Pancreas (tissue), 10 donors: Measurements from ENCODE around the gene POLR1E. TPM values are rescaled to one million over a fixed set of nuclear protein-coding genes. Genes with fewer than 3 reads are reported as not detected.

ENCODE experiments used
- ATAC-seq, 4 donors: fragments of 200-7000 bp; cut with Tn5 transposase; one replicate each; pipeline versions ENCODE4 v1.8.0 to v1.9.1; 2020; ENCODE audit warnings: mild to moderate bottlenecking in 4 of 4, moderate library complexity in 4 of 4
- DNase-seq, 6 donors: peaks; one replicate each; pipeline ENCODE4 v3.0.0-alpha.2; 2020
- FAIRE-seq: peaks from 2 replicates; lab custom pipeline; 2012; peaks lifted over from hg19 to GRCh38; lab: Jason Lieb, UNC
- H3K27ac ChIP-seq, 4 donors: fragments of 200-600 bp; sonication (generic); 1 replicate in 3 of 4; 2 replicates in 1 of 4; pipeline versions ENCODE4 v1.5.0 to v1.8.0; 2020
- H3K27me3 ChIP-seq, 4 donors: fragments of 200-600 bp; one replicate each; pipeline ENCODE4 v1.8.0; 2021
- H3K36me3 ChIP-seq, 3 donors: fragments of 200-600 bp; sonication (generic) in 1 of 3; one replicate each; pipeline versions ENCODE4 v1.5.0 to v1.8.0; 2020 to 2021
- H3K4me1 ChIP-seq, 3 donors: fragments of 200-600 bp; one replicate each; pipeline ENCODE4 v1.8.0; 2021
- H3K4me3 ChIP-seq, 4 donors: fragments of 200-600 bp; sonication (generic) in 2 of 4; one replicate each; pipeline versions ENCODE4 v1.5.0 to v1.8.0; 2020 to 2021
- H3K9me3 ChIP-seq, 4 donors: fragments of 200-600 bp; one replicate each; pipeline ENCODE4 v1.8.0; 2021
- WGBS, 2 donors: extraction: QIAGEN DNeasy Blood & Tissue Kit; methylation state at CpG; one replicate each; pipeline ENCODE4 v1.1.7; 2013; 5-methylcytosine and 5-hydroxymethylcytosine counted together
- intact Hi-C, 3 donors: fragments of 100-400 bp; cut with DNase I; formaldehyde crosslinking; loops; one replicate each; pipeline versions ENCODE4 v1.11.1 to v1.14.2; 2022
- polyA plus RNA-seq, 2 donors: library from polyadenylated mRNA; stranded (reverse); fragments of 200-250 nt; gene quantifications; one replicate each; pipeline ENCODE4 v1.2.3, GENCODE V29; 2013
- total RNA-seq, 6 donors: library from RNA; stranded (reverse); fragmentation: NEBNext Ultra II Directional in 4 of 6; extraction: Animal tissue kit (Norgen Biotek cat#: 25700) in 4 of 6; gene quantifications; one replicate each; pipeline versions ENCODE4 v1.2.1 to v1.2.4, GENCODE V29; 2021 to 2023
- TF ChIP-seq, protein P1 (sequence below), 4 donors: fragments of 200-600 bp; sonication (generic) in 3 of 4; IDR thresholded peaks; one replicate each; pipeline versions ENCODE4 v1.5.0 to v1.8.0; 2021; ENCODE audit warnings: antibody characterized with exemption in 4 of 4
- donor health status: healthy with polysubstance abuse.
- donor health status: DM: no; HTN: no; CAD: no; lungs with moderate emphysema.
- donor health status: DM: no; HTN: no; CAD: no.
- donor health status: control.
- donor health status: control.
- donor health status: Bipolar disorder and iron deficiency.
- donor health status: DM: yes; HTN: yes; CAD: no.
- donor health status: DM: no; HTN: no; CAD: no.
- donor health status: DM: no; HTN: no; CAD: no.
- donor health status: DM: yes; HTN: yes; CAD: no.

The POLR1E gene
- total and polyA plus RNA-seq, 8 donors = 11.9 to 30.1 (median 17.1) TPM

DNA sequence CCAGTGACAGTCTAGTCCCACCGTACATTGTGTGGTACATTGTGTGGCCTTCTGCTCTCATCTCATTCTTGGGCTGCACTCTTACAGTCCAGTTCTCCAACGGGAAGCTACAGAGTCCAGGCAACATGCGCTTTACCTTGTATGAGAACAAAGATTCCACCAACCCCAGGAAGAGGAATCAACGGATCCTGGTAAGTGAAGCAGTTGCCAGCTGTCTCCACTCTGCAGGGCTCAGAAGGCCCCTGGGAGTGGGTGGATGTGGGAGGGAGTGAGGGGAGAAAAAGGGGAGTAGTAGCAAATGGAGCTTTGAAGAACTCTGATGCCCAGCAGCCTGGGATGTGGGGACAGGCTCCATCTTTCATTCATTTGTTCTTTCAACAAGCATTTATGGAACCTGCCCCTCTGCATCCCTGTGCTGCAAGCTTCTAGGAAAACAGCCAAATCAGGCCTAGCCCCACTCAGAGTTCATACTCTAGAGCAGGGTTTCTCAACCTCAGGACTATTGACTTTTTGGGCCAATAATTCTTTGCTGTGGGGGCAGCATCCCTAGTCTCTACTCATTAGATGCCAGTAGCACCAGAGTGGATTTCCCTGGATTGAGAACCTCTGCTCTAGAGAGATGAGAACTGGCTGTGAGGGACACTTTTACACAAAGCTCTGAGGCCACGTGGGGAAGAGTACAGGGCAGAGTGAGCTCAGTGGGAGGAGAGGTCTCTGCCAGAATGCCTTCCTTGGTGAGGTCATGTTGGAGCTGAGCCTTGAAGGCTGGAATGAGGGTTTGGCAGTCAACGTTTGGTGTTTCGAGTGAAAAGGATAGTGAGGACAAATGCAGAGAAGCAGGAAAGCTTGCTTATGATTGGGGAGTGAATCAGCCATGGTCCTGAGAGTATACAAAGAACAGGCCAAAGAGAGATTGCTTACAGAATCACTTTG, 1.1 kb downstream of the POLR1E start:
- Histone ChIP-seq H3K27me3 (no peaks in the 10 kb centered on the region), H3K9me3 (no peaks in the 10 kb centered on the region), H3K4me3 (peak overlapping the region; percentile 56 to 91 (median 72)), H3K36me3 (peaks cover 0 to 14% (median 0%) of the 10 kb centered on the region in 3 donors), H3K27ac (no peak overlapping the region), H3K4me1 (peaks cover 13 to 19% (median 16%) of the 10 kb centered on the region in 3 donors)
- TF ChIP-seq, protein P1, sequence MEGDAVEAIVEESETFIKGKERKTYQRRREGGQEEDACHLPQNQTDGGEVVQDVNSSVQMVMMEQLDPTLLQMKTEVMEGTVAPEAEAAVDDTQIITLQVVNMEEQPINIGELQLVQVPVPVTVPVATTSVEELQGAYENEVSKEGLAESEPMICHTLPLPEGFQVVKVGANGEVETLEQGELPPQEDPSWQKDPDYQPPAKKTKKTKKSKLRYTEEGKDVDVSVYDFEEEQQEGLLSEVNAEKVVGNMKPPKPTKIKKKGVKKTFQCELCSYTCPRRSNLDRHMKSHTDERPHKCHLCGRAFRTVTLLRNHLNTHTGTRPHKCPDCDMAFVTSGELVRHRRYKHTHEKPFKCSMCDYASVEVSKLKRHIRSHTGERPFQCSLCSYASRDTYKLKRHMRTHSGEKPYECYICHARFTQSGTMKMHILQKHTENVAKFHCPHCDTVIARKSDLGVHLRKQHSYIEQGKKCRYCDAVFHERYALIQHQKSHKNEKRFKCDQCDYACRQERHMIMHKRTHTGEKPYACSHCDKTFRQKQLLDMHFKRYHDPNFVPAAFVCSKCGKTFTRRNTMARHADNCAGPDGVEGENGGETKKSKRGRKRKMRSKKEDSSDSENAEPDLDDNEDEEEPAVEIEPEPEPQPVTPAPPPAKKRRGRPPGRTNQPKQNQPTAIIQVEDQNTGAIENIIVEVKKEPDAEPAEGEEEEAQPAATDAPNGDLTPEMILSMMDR (IDR thresholded peaks at IDR 0.05) = no peak
- intact Hi-C loops = loop anchor here in 1 of 3 donors (10.0 kb wide), 2 partner anchors 108 to 268 kb away; partner anchors contain the start of genes TOMM5 and TRMT10B
- ATAC-seq (peak in 2 of 4 donors; percentile 5 to 31), FAIRE-seq (peak; percentile 45), DNase-seq (no peak)
- WGBS, 2 donors = 8 to 10% methylated on average over 7 of the region's 7 CpGs

DNA sequence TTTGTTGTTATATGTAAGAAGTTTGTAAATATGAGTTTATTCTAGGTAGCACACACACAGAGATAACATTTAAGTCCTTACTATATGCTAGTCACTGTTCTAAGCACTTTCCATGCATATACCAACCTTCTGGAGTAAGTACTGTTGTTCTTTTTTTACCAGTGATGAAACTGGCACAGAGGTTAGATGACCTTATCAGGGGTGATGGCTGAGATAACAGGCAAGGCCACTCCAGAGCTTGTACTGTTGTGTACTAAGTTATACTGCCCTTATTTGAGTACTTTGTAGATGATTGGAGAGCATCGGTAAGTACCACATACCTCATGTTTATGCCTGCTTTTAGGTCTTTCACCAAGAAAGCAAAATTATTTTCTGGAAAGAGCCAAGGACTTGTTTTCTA, 6.2 kb downstream of the POLR1E start:
- whole genome bisulfite sequencing, 2 donors = 47 to 57% methylated on average over 1 of the region's 1 CpG
- Histone ChIP-seq H3K4me3 (no peak overlapping the region), H3K4me1 (peaks cover 6 to 9% (median 8%) of the 10 kb centered on the region in 3 donors), H3K27me3 (no peaks in the 10 kb centered on the region), H3K36me3 (peaks cover 0 to 46% (median 17%) of the 10 kb centered on the region in 3 donors), H3K27ac (no peak overlapping the region), H3K9me3 (no peaks in the 10 kb centered on the region)
- FAIRE-seq (no peak), ATAC-seq (no peak), DNase-seq (no peak)
- TF ChIP-seq, protein P1 (IDR thresholded peaks at IDR 0.05) = no peak
- intact Hi-C loops = loop anchor here in 1 of 3 donors (10.0 kb wide), 1 partner anchor 57 kb away; no protein-coding TSS in a partner anchor

- H3K9me3 ChIP-seq = no peaks in the 10 kb centered on the region
- WGBS, 2 donors = 91 to 97% methylated on average over 5 of the region's 5 CpGs
- FAIRE-seq = no peak
- no peak for DNase-seq
- TF ChIP-seq, protein P1 (IDR thresholded peaks at IDR 0.05) = no peak
- intact Hi-C loops = loop anchor here in 1 of 3 donors (10.0 kb wide), 1 partner anchor 61 kb away; no protein-coding TSS in a partner anchor
- no peaks in the 10 kb centered on the region for H3K4me1 ChIP-seq
- no peaks in the 10 kb centered on the region for H3K27me3 ChIP-seq
- H3K36me3 ChIP-seq = peaks cover 0 to 50% (median 36%) of the 10 kb centered on the region in 3 donors
- ATAC-seq = no peak
- H3K4me3 ChIP-seq = no peak overlapping the region
- H3K27ac ChIP-seq = no peak overlapping the region
Measured at GRCh38 chr9:37495571-37495970, 9.8 kb downstream of the POLR1E start.

DNA sequence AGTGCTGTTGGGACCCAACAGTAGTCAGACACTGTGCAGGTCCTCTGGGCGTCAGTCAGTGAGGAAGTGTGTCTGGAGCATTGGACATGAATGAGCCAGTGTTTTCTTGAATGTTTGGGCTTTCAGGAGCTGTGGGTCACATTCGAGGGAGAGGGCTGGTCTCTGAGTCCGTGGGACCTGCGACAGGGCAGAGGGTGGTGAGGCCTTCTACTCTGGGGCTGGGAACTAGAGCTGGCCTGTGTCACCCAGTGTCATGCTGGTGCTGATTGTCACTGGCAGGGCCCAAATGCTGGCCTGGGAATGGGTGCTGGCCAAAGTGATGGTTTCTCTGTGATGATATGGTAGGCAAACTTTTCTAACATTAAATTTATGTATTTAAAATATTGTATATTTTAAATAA, 10.3 kb downstream of the POLR1E start:
- Histone ChIP-seq H3K9me3 (no peaks in the 10 kb centered on the region), H3K4me3 (no peak overlapping the region), H3K27me3 (no peaks in the 10 kb centered on the region), H3K27ac (no peak overlapping the region), H3K4me1 (no peaks in the 10 kb centered on the region), H3K36me3 (peaks cover 0 to 55% (median 36%) of the 10 kb centered on the region in 3 donors)
- DNase-seq = no peak
- TF ChIP-seq, protein P1 (IDR thresholded peaks at IDR 0.05) = no peak
- intact Hi-C loops = loop anchor here in 1 of 3 donors (10.0 kb wide), 1 partner anchor 61 kb away; no protein-coding TSS in a partner anchor
- 62 to 86% methylated on average over 4 of the region's 4 CpGs for WGBS, 2 donors
- ATAC-seq = no peak
- no peak for FAIRE-seq
